ENCODE measurements around the gene ATP6V0A4. TPM values are rescaled to one million over a fixed set of nuclear protein-coding genes. Genes with fewer than 3 reads are reported as not detected.
"Not testable (repeated sequence)": the region's sequence is repeated elsewhere in the genome, so short reads cannot be mapped to it uniquely, and the experiment has no call there.

The ATP6V0A4 gene
- total RNA-seq, 1 donor from 2014 or later, result 4.1 TPM

GRCh38 chr7:138699661-138700060 is 98.3 kb downstream of the ATP6V0A4 start:
- DNase-seq, result no peak

- DNase-seq, result no peak
Observed at GRCh38 chr7:138698281-138698680, 99.7 kb downstream of the ATP6V0A4 start.

- DNase-seq, result no peak
Observed at GRCh38 chr7:138697535-138698182, 100.3 kb downstream of the ATP6V0A4 start.

DNA sequence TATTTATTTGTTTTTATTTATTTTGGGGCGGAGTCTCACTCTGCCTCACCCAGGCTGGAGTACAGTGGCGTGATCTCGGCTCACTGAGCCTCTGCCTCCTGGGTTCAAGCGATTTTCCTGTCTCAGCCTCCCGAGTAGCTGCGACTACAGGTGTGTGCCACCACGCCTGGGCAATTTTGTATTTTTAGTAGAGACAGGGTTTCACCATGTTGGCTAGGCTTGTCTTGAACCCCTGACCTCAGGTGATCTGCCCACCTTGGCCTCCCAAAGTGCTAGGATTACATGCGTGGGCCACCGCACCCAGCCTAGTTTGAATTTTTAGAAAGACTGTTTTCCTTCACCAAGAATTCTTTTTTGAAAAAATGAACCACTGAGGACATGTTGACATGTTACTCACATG is 102.2 kb downstream of the ATP6V0A4 start:
- not testable (repeated sequence) for DNase-seq

DNA sequence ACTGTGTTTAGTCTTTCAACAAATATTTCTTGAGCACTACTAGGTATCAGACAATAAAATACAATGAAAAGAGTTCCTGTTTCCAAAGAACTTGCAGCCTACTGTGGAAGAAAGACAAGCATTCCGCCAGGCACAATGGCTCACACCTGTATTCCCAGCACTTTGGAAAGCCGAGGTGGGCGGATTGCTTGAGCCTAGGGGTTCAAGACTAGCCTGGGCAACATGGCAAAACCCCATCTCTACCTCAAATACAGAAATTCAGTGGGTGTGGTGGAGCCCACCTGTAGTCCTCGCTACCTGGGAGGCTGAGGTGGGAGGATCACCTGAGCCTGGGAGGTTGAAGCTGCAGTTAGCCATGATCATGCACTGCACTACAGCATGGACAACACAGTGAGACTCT is 102.9 kb downstream of the ATP6V0A4 start:
- DNase-seq, result no peak

- DNase-seq, result no peak
Observed at GRCh38 chr7:138691178-138691577, 106.8 kb downstream of the ATP6V0A4 start.

- DNase-seq, result no peak
Observed at GRCh38 chr7:138690495-138690894, 107.5 kb downstream of the ATP6V0A4 start.

DNA sequence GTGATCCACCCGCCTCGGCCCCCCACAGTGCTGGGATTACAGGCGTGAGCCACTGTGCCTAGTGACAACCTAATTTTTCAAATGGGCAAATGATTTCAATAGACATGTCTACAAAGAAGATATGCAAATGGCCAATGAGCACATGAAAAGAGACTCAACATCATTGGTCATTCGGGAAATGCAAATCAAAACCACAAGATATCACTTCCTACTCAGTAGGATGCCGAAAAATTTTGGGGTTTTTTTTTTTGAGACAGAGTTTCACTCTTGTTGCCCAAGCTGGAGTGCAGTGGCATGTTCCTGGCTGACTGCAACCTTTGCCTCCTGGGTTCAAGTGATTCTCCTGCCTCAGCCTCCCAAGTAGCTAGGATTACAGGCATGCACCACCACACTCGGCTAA is 110.0 kb downstream of the ATP6V0A4 start:
- not testable (repeated sequence) for DNase-seq

DNA sequence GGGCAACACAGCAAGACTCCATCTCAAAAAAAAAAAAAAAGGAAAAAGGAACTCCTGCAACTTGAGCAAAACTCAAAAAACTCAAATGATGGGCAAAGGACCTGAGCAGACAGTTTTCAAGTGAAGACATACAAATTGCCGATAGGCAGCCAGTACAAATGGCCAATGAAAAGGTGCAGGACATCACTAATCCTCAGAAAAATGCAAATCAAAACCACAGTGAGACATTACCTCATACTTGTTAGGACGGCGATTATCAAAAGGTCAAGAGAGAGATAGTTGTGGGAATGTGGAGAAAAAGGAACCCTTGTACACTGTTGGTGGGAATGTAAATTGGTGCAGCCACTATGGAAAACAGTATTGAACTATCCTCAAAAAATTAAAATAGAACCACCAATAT is 113.7 kb downstream of the ATP6V0A4 start:
- DNase-seq, result no peak

DNA sequence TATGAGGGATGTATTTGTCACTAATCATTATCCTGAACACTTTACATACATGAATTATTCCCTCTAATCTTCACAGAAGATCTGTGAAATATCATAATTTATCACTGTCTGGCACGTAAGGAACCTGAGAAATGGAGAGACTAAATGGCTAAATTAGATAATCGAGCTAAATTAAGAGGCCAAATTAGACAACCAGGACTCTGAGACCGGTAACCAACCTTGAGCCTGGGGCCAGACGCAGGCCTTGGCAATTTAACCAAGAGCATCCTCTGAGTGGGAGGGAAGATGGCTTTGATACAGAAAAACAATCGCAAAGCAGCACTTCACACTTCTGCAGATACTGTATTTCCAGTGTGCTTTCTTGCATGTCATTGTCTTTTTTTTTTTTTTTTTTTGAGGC is 118.2 kb downstream of the ATP6V0A4 start:
- no peak for DNase-seq

DNA sequence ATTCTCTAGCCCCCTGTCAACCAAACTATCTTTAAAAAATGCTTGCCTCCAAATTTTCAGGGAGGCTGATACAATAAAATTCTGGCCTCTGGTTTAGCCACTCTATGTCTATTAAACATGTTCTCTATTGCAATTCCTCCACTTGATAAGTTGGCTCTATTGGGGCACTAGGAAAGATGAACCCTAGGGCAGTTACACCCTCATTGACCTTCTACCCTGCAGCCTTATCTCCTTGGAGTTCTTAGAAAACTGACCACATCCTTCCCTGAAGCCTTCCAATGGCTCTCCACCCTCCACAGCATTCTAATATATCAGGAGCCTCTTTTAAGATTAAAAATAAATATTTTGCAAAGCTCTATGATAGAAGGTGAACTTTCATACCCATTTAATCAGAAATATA is 127.4 kb downstream of the ATP6V0A4 start:
- DNase-seq, result no peak

GRCh38 chr7:138669364-138669763 is 128.6 kb downstream of the ATP6V0A4 start:
- no peak for DNase-seq

DNA sequence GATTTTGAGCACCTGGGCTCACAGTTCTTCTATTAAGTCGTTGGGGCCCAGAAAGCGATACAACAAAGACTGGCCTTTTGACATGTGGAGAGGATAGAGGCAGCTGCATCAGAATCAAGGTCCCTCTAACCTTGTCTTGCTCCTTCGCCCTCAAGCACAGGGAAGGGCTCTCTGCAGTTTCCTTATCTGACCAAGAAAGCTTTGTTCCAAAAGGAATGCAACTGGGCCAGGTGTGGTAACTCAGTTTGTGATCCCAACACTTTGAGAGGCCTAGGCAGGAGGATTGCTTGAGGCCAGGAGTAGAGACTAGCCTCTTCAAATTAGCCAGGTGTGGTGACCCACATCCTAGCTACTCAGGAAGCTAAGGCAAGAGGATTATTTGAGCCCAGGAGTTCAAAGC is 129.1 kb downstream of the ATP6V0A4 start:
- DNase-seq, result no peak

GRCh38 chr7:138668229-138668596 is 129.8 kb downstream of the ATP6V0A4 start:
- no peak for DNase-seq

DNA sequence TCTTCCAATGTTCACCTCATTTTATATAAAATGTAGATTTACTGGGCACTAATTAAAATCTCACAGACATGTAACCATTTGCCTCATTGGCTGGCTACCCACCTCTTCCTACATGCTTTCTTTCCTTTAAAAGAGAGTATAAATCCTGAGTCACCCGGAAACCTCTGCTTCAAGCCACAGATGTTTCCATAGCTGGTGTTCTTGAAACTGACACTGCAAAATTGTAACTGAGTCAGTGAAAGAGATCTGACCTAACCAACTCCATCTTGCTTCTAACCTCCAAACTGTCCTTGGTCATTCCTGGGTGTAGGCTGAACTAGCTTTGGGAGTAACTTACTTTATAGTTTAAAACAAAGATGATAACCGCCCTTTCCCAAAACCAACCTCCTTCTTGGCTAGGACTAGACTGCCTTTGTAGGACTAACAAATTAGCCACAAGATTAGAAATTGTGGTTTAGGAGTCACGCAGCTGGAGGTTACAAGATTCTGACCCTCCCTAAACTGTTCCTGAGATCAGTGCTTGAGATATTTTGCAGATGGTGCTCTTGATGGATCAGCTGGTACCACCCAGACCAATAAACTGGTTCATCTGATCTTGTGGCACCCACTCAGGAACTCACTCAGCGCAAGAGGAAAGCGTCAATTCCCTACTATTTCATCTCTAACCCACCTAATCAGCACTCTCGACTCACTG is 130.3 kb downstream of the ATP6V0A4 start:
- DNase-seq, result no peak

- no peak for DNase-seq
Observed at GRCh38 chr7:138666385-138666784, 131.6 kb downstream of the ATP6V0A4 start.

GRCh38 chr7:138665669-138666140 is 132.3 kb downstream of the ATP6V0A4 start:
- no peak for DNase-seq

DNA sequence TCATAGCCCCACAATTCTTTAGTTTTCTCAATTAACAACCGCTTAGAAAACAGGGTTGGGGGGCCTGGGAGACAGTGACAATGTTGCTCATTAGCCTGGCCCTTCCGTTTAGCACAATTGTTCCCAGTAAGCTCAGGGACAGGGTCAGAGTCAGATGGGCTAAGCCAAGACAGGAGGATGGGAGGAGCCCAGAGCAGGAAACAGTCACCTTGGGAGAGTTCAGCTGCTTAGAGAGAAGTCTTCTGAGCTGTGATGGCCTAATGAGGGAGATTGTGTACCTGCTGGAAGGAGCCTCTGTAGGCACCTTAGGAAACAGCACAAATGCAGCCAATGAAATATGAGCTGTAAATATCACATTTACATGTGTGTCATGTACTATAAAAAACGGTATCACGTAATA is 132.7 kb downstream of the ATP6V0A4 start:
- no peak for DNase-seq

DNA sequence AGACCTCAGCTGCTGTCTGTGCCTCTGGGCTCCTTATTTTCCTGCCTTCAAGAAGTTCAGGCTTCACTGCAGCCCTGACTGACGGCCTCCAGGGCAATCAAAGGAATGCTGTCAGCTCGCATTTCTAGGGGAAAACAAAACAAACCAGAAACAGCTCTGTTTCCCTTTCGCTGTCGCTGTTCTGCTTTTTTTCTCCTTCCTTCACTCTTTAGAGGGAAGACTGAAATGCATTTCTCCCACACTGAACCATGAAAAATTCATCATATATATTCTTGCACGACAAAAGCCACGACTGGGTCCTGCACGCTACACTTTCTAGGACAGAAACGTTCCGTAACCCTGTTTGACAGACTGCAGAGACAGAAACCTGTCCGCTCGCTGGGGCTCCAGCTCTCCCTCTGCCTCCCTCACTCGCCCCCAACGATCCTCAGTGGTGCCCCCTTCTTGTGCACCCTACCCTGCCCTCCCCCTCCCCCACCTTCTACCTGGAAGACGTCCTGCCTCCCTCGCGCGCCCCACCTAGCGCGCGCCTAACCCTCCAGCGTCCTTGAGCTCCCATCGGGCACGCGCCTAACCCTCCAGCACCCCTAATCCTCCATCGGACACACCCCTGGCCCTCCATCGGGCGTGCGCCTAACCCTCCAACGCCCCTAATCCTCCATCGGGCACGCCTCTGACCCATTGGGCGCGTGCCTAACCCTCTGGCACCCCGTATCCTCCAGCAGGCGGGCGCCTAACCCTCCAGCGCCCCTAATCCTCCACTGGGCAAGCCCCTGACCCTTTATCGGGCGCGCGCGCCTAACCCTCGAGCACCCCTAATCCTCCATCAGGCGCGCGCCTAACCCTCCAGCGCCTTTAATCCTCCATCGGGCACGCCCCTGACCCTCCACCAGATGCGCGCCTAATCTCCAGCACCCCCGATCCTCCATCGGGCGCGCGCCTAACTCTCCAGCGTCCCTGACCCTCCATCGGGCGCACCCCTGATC is 134.0 kb downstream of the ATP6V0A4 start:
- DNase-seq, result no peak

DNA sequence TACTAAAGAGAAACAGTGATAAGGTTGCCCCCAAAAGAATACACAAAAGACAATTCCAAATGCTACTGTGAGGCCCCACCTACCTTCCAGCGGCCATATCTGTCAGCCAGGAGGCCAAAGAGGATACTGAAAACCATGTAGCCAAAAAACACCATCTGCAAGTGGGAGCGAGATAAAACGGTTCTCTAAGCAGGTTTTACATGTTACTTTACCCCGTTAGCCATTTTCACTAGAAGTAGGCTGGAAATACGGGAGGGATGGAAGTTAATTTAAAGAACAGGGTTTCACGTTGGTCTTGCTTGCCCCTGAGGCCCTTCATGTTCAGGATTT is 135.0 kb downstream of the ATP6V0A4 start:
- DNase-seq, result no peak

DNA sequence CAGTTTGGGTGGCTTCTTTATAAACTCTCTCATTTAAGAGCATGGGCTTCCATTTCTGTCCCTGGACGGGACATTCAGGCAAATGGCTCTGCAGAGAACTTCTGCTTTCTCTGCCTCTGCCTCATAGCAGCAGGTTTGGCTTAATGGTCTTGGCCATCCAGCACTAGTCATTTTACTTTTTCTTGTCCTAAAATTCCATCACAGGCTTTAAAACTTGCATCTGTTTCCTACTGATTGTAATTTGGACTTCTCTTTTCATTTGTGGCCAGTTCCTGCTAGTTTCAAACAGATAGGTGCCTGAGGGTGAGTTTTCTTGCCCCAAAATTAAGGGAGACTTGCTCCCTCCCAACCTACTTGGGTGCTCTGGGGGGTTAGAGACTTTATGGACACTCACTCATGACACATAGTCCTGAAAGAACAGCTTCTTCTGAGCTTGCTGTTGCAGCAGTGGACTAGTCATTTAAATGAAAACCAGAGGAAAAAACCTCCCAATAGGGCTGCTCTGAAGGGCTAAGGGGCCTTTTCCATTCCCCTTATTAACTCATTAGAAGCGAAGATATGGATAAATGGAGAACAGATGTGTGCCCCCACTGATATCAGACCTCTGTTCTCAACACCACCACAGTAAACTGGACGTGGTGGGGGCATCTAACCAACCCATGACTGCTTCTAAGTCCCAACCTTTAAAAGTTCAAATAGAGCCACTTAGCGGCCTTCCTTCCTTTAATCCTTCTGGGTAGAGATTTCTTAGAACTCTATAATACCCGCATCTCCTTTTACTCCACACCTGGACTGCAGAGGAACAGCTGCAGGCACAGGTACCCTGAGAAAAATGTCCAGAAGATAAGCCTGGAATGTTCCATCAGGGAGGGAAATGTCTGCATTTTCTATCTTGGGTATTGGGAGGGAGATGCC is 135.7 kb downstream of the ATP6V0A4 start:
- no peak for DNase-seq

GRCh38 chr7:138661069-138661635 is 136.8 kb downstream of the ATP6V0A4 start:
- DNase-seq, result no peak

Data from skin of body (tissue), 2 donors.